Measurements from ENCODE around the gene DNAH3.
"Not testable (repeated sequence)": the region's sequence is repeated elsewhere in the genome, so short reads cannot be mapped to it uniquely, and the experiment has no call there.

DNAH3 gene, protein sequence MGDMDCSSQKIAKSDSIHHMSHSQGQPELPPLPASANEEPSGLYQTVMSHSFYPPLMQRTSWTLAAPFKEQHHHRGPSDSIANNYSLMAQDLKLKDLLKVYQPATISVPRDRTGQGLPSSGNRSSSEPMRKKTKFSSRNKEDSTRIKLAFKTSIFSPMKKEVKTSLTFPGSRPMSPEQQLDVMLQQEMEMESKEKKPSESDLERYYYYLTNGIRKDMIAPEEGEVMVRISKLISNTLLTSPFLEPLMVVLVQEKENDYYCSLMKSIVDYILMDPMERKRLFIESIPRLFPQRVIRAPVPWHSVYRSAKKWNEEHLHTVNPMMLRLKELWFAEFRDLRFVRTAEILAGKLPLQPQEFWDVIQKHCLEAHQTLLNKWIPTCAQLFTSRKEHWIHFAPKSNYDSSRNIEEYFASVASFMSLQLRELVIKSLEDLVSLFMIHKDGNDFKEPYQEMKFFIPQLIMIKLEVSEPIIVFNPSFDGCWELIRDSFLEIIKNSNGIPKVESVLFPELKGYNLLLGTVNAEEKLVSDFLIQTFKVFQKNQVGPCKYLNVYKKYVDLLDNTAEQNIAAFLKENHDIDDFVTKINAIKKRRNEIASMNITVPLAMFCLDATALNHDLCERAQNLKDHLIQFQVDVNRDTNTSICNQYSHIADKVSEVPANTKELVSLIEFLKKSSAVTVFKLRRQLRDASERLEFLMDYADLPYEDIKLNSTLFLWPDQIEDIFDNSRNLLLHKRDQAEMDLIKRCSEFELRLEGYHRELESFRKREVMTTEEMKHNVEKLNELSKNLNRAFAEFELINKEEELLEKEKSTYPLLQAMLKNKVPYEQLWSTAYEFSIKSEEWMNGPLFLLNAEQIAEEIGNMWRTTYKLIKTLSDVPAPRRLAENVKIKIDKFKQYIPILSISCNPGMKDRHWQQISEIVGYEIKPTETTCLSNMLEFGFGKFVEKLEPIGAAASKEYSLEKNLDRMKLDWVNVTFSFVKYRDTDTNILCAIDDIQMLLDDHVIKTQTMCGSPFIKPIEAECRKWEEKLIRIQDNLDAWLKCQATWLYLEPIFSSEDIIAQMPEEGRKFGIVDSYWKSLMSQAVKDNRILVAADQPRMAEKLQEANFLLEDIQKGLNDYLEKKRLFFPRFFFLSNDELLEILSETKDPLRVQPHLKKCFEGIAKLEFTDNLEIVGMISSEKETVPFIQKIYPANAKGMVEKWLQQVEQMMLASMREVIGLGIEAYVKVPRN (N-terminal part only)

DNA sequence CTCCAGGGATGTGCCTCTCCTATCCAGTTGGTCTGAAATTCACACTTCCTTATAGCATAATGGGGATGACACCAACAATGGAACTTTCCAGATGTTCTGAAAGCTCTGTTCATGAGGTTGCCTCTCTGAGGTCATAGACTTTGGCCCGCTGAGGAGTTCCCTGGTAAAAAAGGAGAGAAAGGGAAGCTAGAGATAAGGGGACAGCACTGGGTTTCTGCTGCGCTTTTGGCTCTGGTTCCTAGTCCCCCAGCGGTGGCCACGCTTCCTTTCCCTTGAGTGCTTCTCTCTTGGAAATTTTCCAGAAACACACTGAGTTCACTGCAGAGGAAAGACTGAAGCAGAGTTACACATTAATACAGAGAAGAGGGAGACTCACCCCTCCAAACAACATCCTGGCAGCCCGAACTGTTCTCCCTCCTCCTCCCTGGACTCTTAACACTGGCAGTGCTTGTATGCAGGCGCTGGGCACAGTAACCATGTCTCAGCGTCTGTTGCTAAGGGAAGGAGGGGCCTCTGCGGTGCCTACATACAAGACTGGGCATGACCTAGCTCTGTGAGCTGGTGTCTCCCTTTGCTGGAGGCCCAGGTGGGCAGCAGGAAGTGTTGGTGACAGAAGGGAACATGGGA is at the start of gene DNAH3:
Gene DNAH3, minus strand, starts transcription at position 472 of the 627 bp plus-strand sequence. CDS start 527 bp downstream, outside the sequence.
- no peak within 1 kb of the TSS for H3K4me3 ChIP-seq
- DNase-seq (ENCODE audit: low spot score): no peak
- no peak for TF ChIP-seq CTCF (IDR thresholded peaks at IDR 0.05)
- H3K27ac ChIP-seq: no peak within 1 kb of the TSS

DNA sequence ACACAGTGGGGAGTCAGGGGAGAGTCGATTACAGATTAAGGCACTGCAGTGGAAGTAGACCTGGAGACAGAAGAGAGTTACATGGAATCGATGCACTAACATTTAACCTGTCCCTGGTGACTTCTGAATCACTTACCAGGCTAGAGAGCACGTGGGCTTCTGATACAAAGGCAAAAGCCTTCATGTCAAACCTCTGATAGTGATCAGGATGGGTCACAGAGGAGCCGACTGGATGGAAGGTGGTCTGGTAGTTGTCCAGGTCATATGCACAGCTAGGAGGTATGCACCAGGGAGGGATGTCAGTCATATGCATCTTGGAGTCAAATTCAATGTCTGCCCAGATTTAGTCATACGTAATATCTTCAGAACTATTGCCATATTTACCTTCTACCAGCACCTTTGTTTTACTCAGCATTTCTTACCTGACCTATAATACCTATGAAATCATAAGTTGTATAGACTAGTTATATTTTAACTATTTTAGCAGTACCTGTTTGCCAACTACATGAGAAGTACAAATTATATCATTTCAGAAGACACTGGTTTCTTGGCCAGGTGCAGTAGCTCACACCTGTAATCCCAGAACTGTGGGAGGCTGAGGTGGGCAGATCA is 49.1 kb upstream of the DNAH3 start:
- no peak overlapping the region for H3K4me3 ChIP-seq
- DNase-seq (ENCODE audit: low spot score): no peak
- H3K27ac ChIP-seq: no peak overlapping the region
- no peak for TF ChIP-seq CTCF (IDR thresholded peaks at IDR 0.05)

DNA sequence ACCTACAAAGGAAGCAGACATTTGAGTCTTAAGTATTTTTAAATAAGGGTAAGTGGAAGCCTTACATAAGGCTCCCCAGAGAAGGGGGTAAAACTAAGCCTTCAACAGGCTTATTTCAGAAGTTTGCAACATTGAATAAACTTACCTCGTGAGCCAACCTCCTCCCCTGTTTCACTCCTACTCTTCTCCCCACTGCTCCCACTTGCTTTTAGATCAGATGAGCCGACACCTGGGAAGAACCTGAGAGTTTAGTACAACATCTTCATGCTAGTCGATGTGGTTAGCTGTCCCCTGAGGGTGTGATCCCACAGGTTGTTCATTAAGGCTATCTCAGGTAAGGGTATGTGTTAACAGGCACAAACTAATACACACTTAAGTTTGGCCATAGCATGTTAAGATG is 47.0 kb upstream of the DNAH3 start:
- DNase-seq (ENCODE audit: low spot score): no peak
- no peak for TF ChIP-seq CTCF (IDR thresholded peaks at IDR 0.05)
- H3K27ac ChIP-seq: no peak overlapping the region
- no peak overlapping the region for H3K4me3 ChIP-seq

GRCh38 chr16:21197112-21197511 is 46.5 kb upstream of the DNAH3 start:
- no peak overlapping the region for H3K27ac ChIP-seq
- TF ChIP-seq CTCF (IDR thresholded peaks at IDR 0.05): no peak
- no peak for DNase-seq (ENCODE audit: low spot score)
- H3K4me3 ChIP-seq: no peak overlapping the region

DNA sequence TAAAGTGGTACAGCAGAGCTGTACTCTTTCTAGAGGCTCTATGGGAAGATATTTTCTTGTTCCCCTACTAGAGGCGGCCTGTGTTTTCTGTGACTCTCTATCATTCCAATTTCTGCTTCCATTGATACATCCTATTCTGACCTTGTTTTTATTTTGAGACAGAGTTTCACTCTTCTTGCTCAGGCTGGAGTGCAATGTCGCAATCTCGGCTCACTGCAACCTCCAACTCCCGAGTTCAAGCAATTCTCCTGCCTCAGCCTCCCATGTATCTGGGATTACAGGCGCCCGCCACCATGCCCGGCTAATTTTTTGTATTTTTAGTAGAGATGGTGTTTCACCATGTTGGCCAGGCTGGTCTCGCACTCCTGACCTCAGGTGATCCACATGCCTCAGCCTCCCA is 44.7 kb upstream of the DNAH3 start:
- H3K27ac ChIP-seq; DNase-seq (ENCODE audit: low spot score); H3K4me3 ChIP-seq: not testable (repeated sequence)

GRCh38 chr16:21194771-21195301 is 44.2 kb upstream of the DNAH3 start:
- TF ChIP-seq CTCF (IDR thresholded peaks at IDR 0.05): no peak
- DNase-seq (ENCODE audit: low spot score): no peak
- no peak overlapping the region for H3K4me3 ChIP-seq
- no peak overlapping the region for H3K27ac ChIP-seq

Measured in coronary artery (tissue), 2 donors.